Measurements from ENCODE around the gene CCDC192.

CCDC192 gene

GRCh38 chr5:127838661-127839060 is 135.5 kb downstream of the CCDC192 start:
- Histone ChIP-seq H3K9ac (ENCODE audit: low read depth, low read length, poor library complexity, severe bottlenecking) (no peak overlapping the region), H3K4me1 (ENCODE audit: insufficient read depth, low read length, poor library complexity, severe bottlenecking) (no peaks in the 10 kb centered on the region), H3F3A (ENCODE audit: low read depth) (no peaks in the 10 kb centered on the region), H2AFZ (ENCODE audit: low read length) (no peak overlapping the region), H3K9me2 (replicated peaks; ENCODE audit: low read depth, low read length) (no peaks in the 10 kb centered on the region), H3K79me2 (ENCODE audit: insufficient read depth, low read length) (no peaks in the 10 kb centered on the region), H3K36me3 (ENCODE audit: insufficient read depth, low read length) (no peaks in the 10 kb centered on the region), H3K4me3 (ENCODE audit: low read length, poor library complexity, severe bottlenecking) (no peak overlapping the region), H3K27me3 (ENCODE audit: insufficient read depth, low read length, poor library complexity, severe bottlenecking) (no peaks in the 10 kb centered on the region), H3K9me3 (ENCODE audit: insufficient read depth, low read depth, low read length) (no peaks in the 10 kb centered on the region), H4K20me1 (ENCODE audit: insufficient read depth, low read length, poor library complexity, severe bottlenecking) (no peaks in the 10 kb centered on the region), H3K4me2 (ENCODE audit: low read depth, low read length, poor library complexity, severe bottlenecking) (no peak overlapping the region)
- TF ChIP-seq CTCF (conservative IDR thresholded peaks at IDR 0.05; ENCODE audit: low read length) (no peak), EZH2phosphoT487 (IDR thresholded peaks at IDR 0.05; ENCODE audit: borderline replicate concordance) (no peak)

GRCh38 chr5:127839072-127839471 is 135.9 kb downstream of the CCDC192 start:
- H3K4me2 ChIP-seq (ENCODE audit: low read depth, low read length, poor library complexity, severe bottlenecking): no peak overlapping the region

GRCh38 chr5:127839496-127840197 is 136.5 kb downstream of the CCDC192 start:
- Histone ChIP-seq H3K27me3 (ENCODE audit: insufficient read depth, low read length, poor library complexity, severe bottlenecking) (no peaks in the 10 kb centered on the region), H3K4me3 (ENCODE audit: low read length, poor library complexity, severe bottlenecking) (no peak overlapping the region), H2AFZ (ENCODE audit: low read length) (no peak overlapping the region), H4K20me1 (ENCODE audit: insufficient read depth, low read length, poor library complexity, severe bottlenecking) (no peaks in the 10 kb centered on the region), H3F3A (ENCODE audit: low read depth) (no peaks in the 10 kb centered on the region), H3K4me2 (ENCODE audit: low read depth, low read length, poor library complexity, severe bottlenecking) (no peak overlapping the region), H3K9me2 (replicated peaks; ENCODE audit: low read depth, low read length) (no peaks in the 10 kb centered on the region), H3K36me3 (ENCODE audit: insufficient read depth, low read length) (no peaks in the 10 kb centered on the region), H3K9ac (ENCODE audit: low read depth, low read length, poor library complexity, severe bottlenecking) (no peak overlapping the region), H3K9me3 (ENCODE audit: insufficient read depth, low read depth, low read length) (no peaks in the 10 kb centered on the region), H3K79me2 (ENCODE audit: insufficient read depth, low read length) (no peaks in the 10 kb centered on the region), H3K4me1 (ENCODE audit: insufficient read depth, low read length, poor library complexity, severe bottlenecking) (no peaks in the 10 kb centered on the region)
- TF ChIP-seq EZH2phosphoT487 (IDR thresholded peaks at IDR 0.05; ENCODE audit: borderline replicate concordance): no peak
- TF ChIP-seq CTCF (conservative IDR thresholded peaks at IDR 0.05; ENCODE audit: low read length): no peak

More at GRCh38 chr5:127839072-127839471, 135.9 kb downstream of the CCDC192 start:
- H3K9me2 ChIP-seq (replicated peaks; ENCODE audit: low read depth, low read length): no peaks in the 10 kb centered on the region
- H3K4me3 ChIP-seq (ENCODE audit: low read length, poor library complexity, severe bottlenecking): no peak overlapping the region
- no peaks in the 10 kb centered on the region for H3K36me3 ChIP-seq (ENCODE audit: insufficient read depth, low read length)
- H4K20me1 ChIP-seq (ENCODE audit: insufficient read depth, low read length, poor library complexity, severe bottlenecking): no peaks in the 10 kb centered on the region
- no peaks in the 10 kb centered on the region for H3K27me3 ChIP-seq (ENCODE audit: insufficient read depth, low read length, poor library complexity, severe bottlenecking)
- no peak overlapping the region for H3K9ac ChIP-seq (ENCODE audit: low read depth, low read length, poor library complexity, severe bottlenecking)
- no peaks in the 10 kb centered on the region for H3K9me3 ChIP-seq (ENCODE audit: insufficient read depth, low read depth, low read length)
- no peak overlapping the region for H2AFZ ChIP-seq (ENCODE audit: low read length)
- no peaks in the 10 kb centered on the region for H3K4me1 ChIP-seq (ENCODE audit: insufficient read depth, low read length, poor library complexity, severe bottlenecking)
- no peaks in the 10 kb centered on the region for H3F3A ChIP-seq (ENCODE audit: low read depth)
- no peak for TF ChIP-seq EZH2phosphoT487 (IDR thresholded peaks at IDR 0.05; ENCODE audit: borderline replicate concordance)
- no peak for TF ChIP-seq CTCF (conservative IDR thresholded peaks at IDR 0.05; ENCODE audit: low read length)
- no peaks in the 10 kb centered on the region for H3K79me2 ChIP-seq (ENCODE audit: insufficient read depth, low read length)

Measured in Loucy (cell line).